Hepatic stellate cell (primary cell): Measurements from ENCODE around the gene KPNB1.
A peak's percentile ranks its signal among the peaks of the same experiment; 100 is the strongest.

Experiments used
- DNase-seq: peaks from one replicate; pipeline ENCODE4 v3.0.0; 2011; ENCODE audit warnings: low spot score

The KPNB1 gene

DNA sequence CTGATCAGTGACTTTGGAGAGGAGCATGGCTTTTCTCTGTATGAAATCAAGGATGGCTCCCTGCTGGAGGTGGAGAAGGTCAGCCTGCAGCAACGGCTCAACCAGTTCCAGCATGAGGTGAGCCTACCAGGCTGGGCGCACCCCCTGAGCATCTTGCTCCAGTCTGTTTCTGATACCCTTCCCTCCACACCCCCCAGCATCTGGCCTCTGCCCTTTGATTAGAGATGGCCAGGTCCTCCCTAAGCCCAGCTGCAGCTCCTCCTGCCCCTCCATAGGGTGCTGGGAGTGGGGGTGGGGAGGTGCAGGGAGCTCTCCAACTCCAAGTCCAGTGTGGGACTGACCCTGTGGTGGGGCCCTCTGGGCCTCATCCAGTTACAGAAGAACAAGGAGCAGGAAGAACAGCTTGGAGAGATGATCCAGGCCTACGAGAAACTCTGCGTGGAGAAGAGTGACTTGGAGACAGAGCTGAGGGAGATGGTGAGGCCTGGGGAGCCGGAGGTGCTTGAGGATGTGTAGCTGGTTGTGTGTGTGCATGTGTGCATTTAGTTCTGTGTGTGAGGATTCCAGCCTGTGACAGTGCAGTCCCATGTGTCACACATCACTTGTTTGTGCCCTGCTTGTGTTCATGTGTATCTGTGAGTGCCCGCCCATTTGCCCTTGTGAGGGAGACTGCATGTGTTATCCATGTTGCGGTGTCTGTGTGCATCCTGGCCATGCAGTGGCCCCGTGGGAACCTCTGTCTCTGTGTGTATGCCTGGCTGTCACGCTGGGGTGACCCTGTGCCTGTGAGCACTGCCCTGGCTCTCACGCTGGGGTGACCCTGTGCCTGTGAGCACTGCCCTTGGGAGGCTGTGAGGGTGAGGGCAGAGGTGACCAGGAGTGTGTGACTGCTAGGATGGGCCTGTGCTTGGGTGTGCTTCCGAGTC lies 47.3 kb downstream of the KPNB1 start:
- DNase-seq = no peak

DNA sequence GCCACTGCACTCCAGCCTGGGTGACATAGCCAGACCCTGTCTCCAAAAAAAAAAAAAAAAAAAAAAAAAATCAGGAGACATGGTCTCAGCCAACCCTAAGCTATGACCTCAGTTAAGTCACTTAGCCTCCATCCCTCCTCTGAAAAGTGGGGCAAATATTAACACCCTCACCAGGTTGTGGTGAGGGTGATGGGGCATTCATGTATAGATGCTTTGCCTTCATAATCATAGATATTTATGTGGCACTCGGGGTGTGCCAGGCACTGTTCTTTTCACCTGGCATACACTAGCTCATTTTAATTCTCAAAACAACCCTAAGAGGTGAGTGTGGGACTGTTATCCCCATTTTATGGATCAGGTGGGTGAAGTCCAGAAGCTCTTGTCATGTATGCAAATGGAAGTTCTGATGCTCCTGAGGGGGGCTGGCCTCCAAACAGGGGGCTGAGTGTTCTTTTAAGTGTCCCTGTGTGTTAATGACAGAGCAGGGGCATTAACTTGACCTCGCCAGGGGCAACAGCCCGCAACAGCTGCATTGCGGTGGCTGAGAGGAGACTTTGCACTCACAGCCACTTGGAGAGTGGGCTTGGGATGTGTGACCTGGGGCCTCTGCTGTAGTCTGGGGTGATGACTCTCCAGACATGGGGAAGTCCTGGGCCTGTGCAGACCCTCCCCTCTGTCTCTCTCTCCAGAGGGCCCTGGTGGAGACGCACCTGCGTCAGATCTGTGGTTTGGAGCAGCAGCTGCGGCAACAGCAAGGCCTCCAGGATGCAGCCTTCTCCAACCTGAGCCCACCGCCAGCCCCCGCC lies 48.4 kb downstream of the KPNB1 start:
- no peak for DNase-seq

DNA sequence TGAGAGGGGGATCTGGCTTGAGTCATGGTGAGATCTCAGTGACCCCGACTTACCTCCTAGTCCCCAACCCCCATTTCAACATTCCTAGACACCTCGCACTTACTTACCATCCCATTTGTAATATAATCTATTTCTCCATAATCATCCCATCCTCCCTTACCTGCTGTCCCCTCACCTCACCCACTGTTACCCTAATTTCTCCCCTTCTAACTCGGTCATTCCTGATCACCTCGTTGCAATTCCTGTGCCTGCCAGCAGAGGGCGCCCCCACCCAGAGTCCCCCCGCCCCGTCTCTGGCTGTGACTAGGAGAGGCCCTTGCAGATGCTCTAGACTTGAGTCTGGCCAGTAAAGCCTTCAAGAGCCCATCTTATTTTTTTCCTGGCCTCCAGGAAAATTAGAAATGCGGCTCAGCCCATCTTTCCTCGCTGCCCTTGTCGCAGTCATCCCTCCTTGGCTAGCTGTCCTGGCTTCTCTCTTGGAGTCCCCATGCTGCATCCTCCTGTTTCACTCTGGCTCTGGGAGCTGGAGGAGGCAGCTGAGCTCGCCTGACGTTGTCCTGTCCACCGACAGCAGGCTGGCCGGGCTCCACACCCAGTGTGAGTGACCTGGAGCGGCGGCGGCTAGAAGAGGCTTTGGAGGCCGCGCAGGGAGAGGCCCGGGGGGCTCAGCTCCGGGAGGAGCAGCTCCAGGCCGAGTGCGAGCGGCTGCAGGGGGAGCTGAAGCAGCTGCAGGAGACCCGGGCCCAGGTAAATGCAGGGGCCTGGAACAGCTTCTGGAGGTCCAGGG lies 49.2 kb downstream of the KPNB1 start:
- DNase-seq = peak; percentile 96

DNA sequence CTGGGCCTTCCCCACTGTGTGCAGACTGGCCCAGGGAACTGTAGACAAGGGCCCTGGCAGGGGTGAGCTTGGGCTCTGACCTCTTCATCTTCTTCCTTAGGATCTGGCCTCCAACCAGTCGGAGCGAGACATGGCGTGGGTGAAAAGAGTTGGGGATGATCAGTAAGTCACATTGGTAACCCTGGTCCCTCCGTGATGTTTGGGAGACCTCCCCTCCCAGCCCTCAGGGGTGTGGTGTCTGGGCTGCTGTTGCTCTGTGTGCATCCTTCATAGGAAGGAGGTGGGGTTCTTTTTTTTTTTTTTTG lies 49.8 kb downstream of the KPNB1 start:
- no peak for DNase-seq

DNA sequence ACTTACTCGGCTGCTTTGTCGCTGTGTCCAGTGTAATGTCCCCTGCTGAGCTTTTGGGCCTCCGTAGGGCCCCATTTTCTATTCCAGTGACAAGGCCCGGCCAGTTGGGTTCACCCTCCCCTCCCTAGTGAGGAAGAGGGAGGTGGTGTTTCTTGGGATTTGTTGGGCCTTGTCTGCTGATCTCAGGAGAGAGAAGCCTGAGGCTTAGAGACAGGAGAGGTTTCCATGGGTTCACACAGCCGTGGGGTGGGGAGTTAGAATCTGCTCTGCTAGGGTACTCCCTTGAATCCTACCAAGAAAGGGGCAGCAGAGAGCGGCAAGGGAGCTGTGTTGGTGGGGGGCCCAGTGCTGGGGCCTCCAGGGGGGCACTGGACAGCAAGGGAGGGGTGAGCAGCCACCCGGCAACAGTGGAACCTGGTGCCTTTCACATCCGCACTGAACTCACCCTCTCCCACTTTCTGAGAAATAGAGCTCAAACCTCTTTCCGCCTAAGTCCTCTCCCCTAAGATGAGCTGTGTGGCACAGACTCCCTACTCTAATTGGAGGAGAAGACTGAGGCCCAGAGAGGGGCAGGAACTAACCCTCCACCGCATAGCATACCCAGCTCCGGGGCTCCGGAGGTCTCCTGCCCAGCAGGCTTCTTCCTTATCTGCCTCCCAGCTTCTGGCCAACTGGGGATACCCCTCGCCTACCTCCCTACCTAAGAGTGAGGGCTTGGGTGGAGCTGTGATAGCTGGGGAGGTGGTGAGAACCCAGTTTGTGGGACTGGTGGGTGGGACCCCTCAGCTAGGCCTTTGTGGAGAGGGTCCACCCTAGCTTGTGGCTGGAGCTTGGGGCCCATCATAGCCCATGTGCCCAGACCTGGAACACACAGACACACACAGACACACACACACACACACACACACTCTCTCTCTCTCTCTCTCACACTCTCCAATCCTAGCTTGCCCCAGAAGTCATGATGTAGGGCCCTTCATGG lies 51.0 kb downstream of the KPNB1 start:
- no peak for DNase-seq

DNA sequence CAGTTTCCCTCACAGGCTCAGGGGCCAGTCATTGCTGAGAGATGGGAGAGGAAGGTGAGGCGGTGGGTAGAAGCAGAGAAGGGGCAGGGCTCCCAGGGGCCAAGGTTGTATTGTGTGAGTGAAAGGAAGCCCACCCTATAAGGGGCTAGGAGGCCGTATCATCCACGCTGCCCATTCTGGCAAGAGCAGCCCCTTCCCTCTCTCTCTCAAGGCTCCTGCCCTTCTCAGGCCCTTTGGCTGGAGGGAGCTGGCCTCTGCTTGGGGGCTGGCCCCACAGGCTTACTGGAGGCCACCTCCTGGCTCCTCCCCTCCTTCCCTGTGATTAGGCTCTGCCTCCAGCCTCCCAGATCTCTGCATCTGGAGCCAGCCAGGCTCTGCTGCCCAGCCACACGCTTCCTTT lies 51.9 kb downstream of the KPNB1 start:
- DNase-seq = no peak

DNA sequence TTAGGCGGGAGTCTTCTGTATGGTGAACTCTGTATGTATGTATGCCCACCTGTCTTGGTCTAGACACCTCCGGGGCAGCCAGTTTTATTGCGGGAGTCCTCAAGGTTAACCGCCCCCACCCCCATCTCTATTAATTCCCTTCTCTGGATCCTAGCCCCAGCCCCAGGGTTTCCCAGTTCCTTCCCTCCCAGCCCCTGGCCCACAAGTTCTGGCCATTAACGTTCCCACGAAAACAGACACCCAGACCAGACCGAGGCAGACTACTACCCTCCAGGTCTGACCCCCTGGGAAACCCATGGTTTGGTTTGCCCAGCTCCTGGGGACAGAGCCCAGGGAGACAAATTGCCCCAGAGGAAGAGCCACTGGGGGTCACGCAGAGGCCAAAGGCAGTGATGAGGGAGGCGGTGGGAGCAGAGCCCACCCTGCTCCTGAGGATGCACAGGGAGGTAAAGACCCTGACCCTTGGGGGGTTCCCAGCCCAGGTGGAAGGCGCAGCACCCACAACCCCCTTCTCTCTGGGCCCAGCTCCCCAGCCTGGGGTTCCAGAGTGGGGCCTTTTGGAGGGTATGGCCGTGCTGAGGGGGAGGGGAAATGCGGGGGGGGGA lies 52.8 kb downstream of the KPNB1 start:
- no peak for DNase-seq

DNA sequence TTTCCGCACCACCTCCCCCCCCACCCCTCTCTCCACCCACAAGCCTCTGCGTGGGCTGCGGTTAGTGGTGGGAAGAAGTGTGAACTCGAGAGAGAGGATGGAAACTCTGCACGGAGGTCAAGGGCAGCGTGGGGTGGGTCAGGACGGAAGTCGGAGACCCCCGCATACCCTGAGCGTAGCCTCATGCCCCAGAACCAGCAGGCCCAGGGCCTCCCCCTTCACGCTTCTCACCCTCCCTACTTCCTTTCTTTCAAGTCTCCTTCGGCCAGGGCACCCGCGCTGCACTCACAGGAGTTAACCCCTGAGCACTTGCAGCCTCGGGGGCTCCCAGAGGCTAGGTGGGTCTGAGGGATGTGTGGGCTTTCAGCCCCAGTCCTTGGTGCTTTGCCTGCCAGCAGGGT lies 53.5 kb downstream of the KPNB1 start:
- DNase-seq = no peak

DNA sequence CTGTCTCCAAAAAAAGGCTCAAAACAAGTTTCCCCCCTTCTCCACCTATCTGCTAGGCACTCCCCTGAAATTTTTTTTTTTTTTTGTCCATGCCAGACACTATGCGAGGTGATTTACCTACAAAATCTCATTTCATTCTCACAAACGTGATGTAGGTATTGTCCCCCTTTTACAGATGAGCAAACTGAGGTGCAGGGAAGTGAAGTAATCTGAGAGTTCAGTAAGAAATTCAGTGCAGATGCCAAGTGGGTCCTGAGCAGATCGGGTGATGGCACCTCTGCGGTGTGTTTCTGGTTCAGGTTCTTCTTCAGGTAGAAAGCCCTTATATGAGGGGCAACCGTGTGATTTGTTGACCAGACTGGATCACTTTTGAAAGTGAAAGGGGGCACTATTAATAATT lies 54.0 kb downstream of the KPNB1 start:
- no peak for DNase-seq

DNA sequence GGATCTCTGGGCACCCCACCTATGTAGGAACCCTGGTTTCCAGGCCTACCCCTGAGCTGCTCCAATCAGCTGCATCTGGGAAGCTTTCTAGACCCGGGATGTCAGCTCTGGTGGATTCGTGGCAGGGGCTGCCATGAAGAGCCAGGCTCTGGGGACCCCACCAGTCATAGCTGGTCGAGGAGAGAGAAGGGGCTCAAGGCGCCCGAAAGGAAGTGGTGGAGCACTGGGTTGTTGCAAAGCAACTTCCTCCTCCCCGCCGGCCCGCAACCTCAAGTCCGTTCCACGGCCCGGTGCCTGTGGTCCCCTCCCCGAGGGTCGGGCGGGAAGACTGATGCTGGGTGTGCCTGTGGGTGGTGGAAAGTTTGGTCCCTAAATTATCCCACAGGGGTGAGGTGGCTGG lies 54.4 kb downstream of the KPNB1 start:
- DNase-seq = no peak

DNA sequence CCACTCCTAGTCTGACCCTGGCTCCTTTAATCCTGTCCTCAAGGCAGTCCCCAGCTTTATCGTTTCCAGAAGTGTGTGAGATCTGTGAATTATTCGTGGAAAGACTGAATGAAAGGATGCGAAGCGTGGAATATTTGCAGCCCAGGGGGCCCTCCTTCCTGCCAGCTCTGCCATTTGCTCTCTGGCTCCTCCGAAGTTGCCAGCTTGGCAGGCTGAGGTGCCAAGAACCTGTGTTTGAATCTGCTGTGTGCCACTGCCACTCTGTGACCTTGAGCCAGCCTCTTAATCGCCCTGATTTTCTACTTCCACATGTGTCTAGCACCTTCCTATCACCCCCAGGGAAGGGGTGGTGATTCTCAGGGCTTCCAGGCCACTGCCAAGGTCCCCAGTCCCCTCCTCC lies 55.0 kb downstream of the KPNB1 start:
- no peak for DNase-seq

DNA sequence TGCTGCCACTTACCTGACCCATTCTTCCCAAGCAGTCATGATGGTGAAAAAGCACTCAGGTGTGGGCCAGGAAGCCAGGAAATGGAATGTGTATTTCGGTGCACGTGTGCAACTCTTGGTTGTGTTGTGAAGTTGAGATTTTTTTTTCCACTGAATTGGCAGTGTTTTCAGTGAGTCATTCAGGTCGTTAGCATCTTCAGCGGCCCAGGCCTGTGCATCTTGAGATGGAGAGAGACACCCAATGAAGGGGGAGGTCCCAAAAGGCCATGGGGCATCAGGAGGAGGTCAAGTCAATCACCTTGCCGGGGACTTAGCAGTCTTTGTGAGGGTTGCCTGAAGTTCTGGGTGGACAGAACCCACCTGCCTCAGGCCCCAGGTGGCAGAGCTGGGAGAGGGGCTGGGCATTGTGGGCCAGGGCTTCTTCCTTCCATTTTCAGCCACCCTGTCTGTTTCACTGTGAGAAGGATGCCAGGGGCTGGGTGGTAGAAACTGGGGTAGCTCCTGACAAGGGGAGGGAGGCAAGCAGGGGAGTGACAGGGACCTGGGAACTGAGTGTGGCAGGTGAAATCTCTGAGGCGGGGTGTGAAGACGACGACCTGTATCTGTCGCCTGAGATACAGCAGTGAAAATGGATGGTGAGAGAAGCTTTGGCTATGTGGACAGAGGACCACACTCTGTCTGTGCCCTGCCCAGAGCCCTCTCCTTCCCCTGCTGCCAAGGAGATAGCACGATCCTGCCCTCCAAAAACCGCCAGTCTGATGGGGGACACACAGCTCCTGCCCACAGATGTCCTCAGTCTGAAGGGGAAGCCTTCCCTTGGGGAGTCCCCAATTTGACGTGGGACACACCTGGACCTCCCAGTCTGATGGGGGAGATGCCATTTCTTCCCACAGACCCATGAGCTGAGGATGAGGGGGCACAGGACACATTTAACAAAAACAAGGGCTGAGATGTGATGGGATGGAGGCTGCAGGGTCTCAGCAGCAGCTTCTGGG lies 56.1 kb downstream of the KPNB1 start:
- no peak for DNase-seq

DNA sequence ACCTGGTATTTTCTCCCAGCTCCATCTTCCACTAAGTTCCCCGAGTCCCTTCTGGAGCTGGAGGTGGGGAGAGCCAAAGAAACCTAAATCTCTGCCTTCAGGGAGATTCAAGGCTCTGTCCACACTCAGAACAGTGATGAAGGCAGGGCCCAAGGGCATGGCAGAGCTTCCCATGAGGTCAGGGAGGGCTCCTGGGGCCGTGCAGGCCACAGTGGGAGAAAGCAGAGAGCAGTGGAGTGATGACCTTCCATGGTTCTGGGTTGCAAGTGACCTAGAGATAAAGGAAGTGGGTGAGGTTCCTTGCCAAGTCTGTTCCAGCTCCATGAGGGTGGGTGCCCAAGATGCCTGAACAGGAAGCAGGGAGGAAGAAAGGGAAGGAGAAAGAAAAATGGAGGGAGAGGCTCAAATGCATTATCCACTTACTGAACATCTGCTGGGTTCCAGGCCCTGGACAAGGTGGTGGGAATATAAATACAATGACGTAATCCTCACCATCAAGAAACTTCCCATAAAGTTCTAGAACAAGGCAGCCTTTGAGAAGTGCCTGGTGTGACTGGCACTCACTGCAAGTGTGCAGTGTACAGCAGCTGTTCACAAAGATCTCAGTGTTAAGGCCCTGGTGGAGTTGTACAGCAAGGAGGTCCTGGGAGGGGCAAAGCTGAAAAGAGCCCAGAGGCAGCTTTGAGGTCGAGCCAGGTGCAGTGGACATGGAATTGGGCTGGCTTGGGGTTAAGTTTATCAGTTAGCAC lies 57.5 kb downstream of the KPNB1 start:
- DNase-seq = no peak

DNA sequence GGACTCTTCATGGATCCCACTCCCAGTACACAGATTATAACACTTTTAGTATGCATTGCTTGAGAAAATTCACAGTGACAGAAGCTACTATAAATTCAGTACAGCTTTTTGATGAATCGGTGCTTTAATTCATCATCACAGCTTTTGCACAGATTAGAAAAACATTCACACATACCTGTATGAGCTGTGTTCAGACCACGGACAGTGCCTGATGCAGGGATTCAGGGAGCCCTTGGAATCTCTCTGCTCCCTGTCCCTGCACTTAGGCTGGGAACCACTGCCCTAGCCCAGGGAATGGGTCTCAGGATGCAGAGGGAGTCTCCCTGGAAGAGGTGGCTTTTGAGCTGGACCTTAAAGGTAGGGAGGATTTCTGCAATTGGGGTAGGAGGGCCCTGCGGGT lies 58.2 kb downstream of the KPNB1 start:
- DNase-seq = no peak

DNA sequence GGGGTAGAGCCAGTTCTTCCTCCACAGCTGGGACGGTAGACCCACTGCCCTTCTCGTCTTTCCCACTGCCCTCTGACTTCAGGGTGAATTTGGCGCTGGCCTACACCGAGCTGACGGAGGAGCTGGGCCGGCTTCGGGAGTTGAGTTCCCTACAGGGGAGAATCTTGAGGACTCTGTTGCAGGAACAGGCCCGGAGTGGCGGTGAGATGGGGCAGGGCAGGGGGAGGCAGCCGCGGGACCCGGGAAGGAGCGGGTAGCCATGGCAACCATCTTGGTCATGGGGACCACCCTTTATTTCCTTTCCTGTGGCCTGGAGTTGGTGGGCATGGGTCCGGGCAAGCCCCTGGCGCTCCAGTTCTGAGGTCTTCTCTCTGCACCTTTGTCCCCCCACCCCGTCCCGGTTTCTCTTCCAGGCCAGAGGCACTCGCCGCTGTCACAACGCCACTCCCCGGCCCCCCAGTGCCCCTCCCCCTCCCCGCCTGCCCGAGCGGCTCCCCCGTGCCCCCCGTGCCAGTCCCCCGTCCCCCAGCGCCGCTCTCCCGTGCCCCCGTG lies 58.7 kb downstream of the KPNB1 start:
- no peak for DNase-seq

DNA sequence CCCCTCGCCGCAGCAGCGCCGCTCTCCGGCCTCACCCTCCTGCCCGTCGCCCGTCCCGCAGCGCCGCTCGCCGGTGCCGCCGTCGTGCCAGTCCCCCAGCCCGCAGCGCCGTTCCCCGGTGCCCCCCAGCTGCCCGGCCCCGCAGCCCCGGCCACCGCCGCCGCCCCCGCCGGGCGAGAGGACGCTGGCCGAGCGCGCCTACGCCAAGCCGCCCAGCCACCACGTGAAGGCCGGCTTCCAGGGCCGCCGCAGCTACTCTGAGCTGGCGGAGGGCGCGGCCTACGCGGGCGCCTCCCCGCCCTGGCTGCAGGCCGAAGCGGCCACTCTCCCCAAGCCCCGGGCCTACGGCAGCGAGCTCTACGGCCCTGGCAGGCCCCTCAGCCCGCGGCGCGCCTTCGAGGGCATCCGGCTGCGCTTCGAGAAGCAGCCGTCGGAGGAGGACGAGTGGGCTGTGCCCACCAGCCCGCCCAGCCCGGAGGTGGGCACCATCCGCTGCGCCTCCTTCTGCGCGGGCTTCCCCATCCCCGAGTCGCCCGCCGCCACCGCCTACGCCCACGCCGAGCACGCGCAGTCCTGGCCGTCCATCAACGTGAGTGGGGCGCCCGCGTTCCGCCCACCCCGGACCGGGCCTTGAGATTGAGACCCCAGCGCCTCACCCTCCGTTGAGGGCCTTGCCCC lies 59.3 kb downstream of the KPNB1 start:
- peak; percentile 81 for DNase-seq

DNA sequence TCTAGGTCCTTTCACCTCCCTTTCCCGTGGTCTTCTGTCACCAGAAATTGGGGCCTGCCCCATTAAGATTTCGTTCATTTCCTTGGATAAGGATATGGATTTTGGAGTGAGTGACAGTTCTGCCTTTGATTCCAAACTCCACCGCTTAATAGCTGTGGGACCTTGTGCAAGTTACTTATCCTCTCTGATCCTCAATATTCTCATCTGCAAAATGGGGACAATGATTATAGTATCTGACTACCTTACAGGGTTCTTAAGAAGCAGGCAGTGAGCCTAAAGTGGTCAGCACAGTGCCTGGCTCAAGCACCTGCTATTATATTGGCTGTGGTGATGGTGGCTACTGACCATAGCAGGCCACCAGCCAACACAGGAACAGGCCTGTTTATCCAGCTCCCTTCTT lies 59.9 kb downstream of the KPNB1 start:
- DNase-seq = no peak
